Measurements from ENCODE around the gene GP9.

Gene GP9

DNA sequence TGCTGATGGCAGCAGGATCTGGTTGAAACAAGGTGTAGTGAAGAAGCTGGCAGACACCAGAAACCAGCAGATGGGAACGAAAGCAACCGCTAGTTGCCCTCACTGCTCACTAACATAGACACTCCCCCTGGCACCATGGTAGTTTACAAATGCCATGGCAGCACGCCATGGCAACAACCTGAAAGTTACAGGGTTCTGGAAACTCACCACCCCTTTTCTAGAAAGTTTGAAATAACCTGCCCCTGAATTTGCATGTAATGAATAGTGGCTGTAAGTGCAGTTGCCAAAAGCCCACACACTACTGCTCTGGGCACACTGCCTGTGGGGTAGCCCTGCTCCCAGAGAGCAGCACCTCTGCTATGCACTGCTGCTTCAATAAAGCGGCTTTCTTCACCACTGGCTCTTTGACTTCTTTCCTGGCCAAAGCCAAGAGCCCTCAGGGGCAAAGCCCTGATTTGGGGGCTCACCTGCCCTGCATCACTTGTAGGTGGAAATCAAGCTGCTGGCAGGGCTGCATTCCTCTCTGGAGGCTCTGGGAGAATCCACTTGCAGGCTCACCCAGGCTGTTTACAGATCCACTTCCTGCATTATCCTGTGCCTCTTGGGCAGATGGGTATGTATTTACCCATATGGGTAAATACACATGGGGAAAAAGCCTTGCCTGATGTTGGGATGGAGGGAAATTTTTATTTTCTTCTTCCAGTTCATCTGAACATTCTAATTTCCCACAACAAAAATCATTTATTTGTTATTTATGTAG, 2.0 kb upstream of the GP9 start:
- no peak overlapping the region for H3K4me3 ChIP-seq
- TF ChIP-seq, protein P1, sequence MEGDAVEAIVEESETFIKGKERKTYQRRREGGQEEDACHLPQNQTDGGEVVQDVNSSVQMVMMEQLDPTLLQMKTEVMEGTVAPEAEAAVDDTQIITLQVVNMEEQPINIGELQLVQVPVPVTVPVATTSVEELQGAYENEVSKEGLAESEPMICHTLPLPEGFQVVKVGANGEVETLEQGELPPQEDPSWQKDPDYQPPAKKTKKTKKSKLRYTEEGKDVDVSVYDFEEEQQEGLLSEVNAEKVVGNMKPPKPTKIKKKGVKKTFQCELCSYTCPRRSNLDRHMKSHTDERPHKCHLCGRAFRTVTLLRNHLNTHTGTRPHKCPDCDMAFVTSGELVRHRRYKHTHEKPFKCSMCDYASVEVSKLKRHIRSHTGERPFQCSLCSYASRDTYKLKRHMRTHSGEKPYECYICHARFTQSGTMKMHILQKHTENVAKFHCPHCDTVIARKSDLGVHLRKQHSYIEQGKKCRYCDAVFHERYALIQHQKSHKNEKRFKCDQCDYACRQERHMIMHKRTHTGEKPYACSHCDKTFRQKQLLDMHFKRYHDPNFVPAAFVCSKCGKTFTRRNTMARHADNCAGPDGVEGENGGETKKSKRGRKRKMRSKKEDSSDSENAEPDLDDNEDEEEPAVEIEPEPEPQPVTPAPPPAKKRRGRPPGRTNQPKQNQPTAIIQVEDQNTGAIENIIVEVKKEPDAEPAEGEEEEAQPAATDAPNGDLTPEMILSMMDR (IDR thresholded peaks at IDR 0.05), result no peak
- peak overlapping the region; percentile 80 to 91 for H3K27ac ChIP-seq
- DNase-seq (ENCODE audit: low spot score), result no peak

DNA sequence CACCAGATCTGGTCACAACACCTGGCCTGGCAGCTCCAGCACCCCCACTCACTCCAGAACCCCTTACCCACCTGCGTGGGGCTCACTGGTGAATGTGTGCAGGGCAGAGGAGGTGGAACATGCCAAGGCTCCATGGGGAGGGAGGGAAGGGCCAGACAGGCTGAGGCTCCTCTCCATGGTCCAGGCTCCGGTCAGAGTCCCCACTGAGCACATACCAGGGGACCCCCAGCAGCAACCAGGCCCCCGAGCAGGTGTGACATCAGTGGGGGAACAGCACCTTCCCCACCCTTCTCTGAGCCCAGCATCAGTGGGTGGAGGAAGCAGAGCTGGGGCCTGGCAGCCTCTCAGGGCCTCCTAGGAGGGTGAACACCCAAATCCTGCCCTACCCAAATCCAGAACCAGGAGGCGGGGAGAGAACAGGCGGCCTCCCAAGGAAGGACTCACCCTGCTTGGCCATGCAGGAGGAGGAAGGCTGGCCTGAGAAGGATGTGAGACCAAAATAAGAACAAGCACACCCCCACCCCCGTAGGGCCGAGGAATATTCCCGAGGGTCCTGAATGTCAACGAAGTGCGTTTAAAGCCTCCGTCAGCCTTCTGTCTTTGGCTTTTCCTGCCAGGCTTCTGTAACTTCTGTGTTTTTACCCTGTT, 1.1 kb upstream of the GP9 start:
- DNase-seq (ENCODE audit: low spot score), result no peak
- peak overlapping the region; percentile 80 to 91 for H3K27ac ChIP-seq
- H3K4me3 ChIP-seq, result no peak overlapping the region
- TF ChIP-seq, protein P1 (IDR thresholded peaks at IDR 0.05), result no peak

GRCh38 chr3:129061023-129061887, 676 bp downstream of the GP9 start:
- Histone ChIP-seq H3K27ac (peak overlapping the region; percentile 80 to 91), H3K4me3 (no peak overlapping the region)
- no peak for DNase-seq (ENCODE audit: low spot score)
- TF ChIP-seq, protein P1 (IDR thresholded peaks at IDR 0.05), result no peak

DNA sequence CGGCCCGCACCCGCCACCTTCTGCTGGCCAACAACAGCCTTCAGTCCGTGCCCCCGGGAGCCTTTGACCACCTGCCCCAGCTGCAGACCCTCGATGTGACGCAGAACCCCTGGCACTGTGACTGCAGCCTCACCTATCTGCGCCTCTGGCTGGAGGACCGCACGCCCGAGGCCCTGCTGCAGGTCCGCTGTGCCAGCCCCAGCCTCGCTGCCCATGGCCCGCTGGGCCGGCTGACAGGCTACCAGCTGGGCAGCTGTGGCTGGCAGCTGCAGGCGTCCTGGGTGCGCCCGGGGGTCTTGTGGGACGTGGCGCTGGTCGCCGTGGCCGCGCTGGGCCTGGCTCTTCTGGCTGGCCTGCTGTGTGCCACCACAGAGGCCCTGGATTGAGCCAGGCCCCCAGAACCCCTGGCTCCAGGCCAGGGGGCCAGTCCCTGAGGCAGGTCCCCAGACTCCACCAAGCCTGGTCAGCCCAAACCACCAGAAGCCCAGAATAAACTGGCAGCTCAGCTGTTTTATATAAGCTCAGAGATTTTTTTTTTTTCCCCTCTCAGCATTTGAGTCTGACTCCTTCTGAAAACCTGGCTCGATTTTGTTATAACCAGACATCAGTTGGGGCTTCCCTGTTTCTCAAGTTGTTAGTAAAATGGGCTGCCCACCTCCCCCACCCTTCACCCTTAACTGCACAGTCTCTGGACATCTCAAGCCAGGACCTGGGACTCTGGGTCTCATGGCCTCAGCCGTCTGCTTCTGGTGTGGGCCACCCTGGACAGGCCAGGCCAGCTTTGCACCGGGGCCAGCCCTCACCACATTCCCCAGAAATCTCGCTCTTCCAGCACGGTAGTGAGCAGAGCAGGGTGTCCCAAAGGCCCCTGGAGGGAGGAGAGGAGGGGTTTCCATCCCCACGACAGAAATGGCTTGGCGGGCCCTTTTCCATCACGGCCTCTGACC, 1.6 kb downstream of the GP9 start:
- Histone ChIP-seq H3K4me3 (no peak overlapping the region), H3K27ac (peak overlapping the region; percentile 80 to 91)
- TF ChIP-seq, protein P1 (IDR thresholded peaks at IDR 0.05), result no peak
- no peak for DNase-seq (ENCODE audit: low spot score)

GRCh38 chr3:129063091-129063640, 2.6 kb downstream of the GP9 start:
- no peak overlapping the region for H3K27ac ChIP-seq
- DNase-seq (ENCODE audit: low spot score), result no peak
- TF ChIP-seq, protein P1 (IDR thresholded peaks at IDR 0.05), result no peak
- no peak overlapping the region for H3K4me3 ChIP-seq

Data from coronary artery (tissue), 2 donors.